T-cell (primary cell): Measurements from ENCODE around the gene PPP1R15A. TPM values are rescaled to one million over a fixed set of nuclear protein-coding genes. Genes with fewer than 3 reads are reported as not detected.

ENCODE experiments used
- ATAC-seq, 4 experiments: fragments of 200-7000 bp in 3 of 4; fragments of 150-1000 bp in 1 of 4; cut with Tn5 transposase; replicated peaks in 1 of 4; 1 replicate in 3 of 4; 2 replicates in 1 of 4; pipeline ENCODE4 v1.10.0; 2021; ENCODE audit warnings: moderate library complexity in 3 of 4, mild to moderate bottlenecking in 2 of 4, moderate number of reproducible peaks in 1 of 4
- CTCF ChIA-PET, 2 donors: fragments of 300-600 bp; sonication (Branson Sonifier 250); formaldehyde crosslinking; loops; one replicate each; lab custom pipeline; 2022; ENCODE audit warnings: antibody characterized with exemption in 2 of 2; lab: Charles Lee
- POLR2A ChIA-PET, 2 donors: fragments of 300-600 bp; sonication (Branson Sonifier 250); formaldehyde crosslinking; loops; one replicate each; lab custom pipeline; 2022; ENCODE audit warnings: antibody characterized with exemption in 2 of 2; lab: Charles Lee
- DNase-seq, 35 experiments: peaks; one replicate each; pipeline versions ENCODE4 v3.0.0 to v3.0.0-alpha.2; 2013 to 2023
- H3K27ac ChIP-seq: one replicate; pipeline ENCODE4 v1.5.1; 2013; ENCODE audit warnings: low read length
- H3K27me3 ChIP-seq, 2 experiments: replicated peaks in 1 of 2; 1 replicate in 1 of 2; 2 replicates in 1 of 2; pipeline versions ENCODE4 v1.6.1 to v1.7.0; 2013; ENCODE audit warnings: low read length in 1 of 2, mixed read lengths in 1 of 2; ENCODE audit not compliant: control insufficient read depth in 2 of 2, insufficient read depth in 2 of 2; ENCODE audit errors: extremely low read depth in 1 of 2
- H3K36me3 ChIP-seq, 2 donors: 1 replicate in 1 of 2; 2 replicates in 1 of 2; pipeline versions ENCODE4 v1.6.1 to v1.7.0; 2013; ENCODE audit warnings: low read length in 1 of 2; ENCODE audit not compliant: control insufficient read depth in 2 of 2, insufficient read depth in 1 of 2; ENCODE audit errors: extremely low read depth in 1 of 2
- H3K4me1 ChIP-seq, 2 experiments: 1 replicate in 1 of 2; 2 replicates in 1 of 2; pipeline versions ENCODE4 v1.6.1 to v1.7.0; 2013; ENCODE audit warnings: low read length in 2 of 2, mixed read lengths in 1 of 2; ENCODE audit not compliant: insufficient read depth in 2 of 2, control insufficient read depth in 1 of 2; ENCODE audit errors: extremely low read depth in 1 of 2
- H3K4me3 ChIP-seq, 2 donors: 1 replicate in 1 of 2; 2 replicates in 1 of 2; pipeline versions ENCODE4 v1.5.1 to v1.7.0; 2013; ENCODE audit warnings: mild to moderate bottlenecking in 2 of 2, low read length in 1 of 2, moderate library complexity in 1 of 2; ENCODE audit not compliant: control insufficient read depth in 1 of 2; ENCODE audit errors: extremely low read depth in 1 of 2
- H3K9me3 ChIP-seq: 2 replicates; pipeline ENCODE4 v1.7.0; 2013
- H3K27ac Mint-ChIP-seq, 2 donors: one replicate each; pipeline ENCODE4 v1.8.0; 2020 to 2021; ENCODE audit warnings: mild to moderate bottlenecking in 2 of 2, mixed read lengths in 2 of 2
- H3K27me3 Mint-ChIP-seq, 2 donors: one replicate each; pipeline ENCODE4 v1.8.0; 2021 to 2022; ENCODE audit warnings: mixed read lengths in 2 of 2
- H3K36me3 Mint-ChIP-seq: one replicate; pipeline ENCODE4 v1.8.0; 2021; ENCODE audit warnings: mixed read lengths
- H3K4me1 Mint-ChIP-seq, 3 donors: one replicate each; pipeline ENCODE4 v1.8.0; 2020 to 2022; ENCODE audit warnings: mixed read lengths in 3 of 3, mild to moderate bottlenecking in 1 of 3
- H3K4me3 Mint-ChIP-seq, 3 donors: one replicate each; pipeline ENCODE4 v1.8.0; 2020 to 2022; ENCODE audit warnings: mild to moderate bottlenecking in 3 of 3, mixed read lengths in 3 of 3, moderate library complexity in 3 of 3
- H3K9me3 Mint-ChIP-seq, 3 donors: one replicate each; pipeline ENCODE4 v1.8.0; 2020 to 2022; ENCODE audit warnings: mixed read lengths in 3 of 3
- WGBS: methylation state at CpG from one replicate; pipeline ENCODE4 v1.1.5; 2013; ENCODE audit warnings: missing lambda C conversion rate; ENCODE audit not compliant: insufficient coverage; 5-methylcytosine and 5-hydroxymethylcytosine counted together
- total RNA-seq, 35 experiments: library from RNA in 6 of 35; stranded (reverse) in 6 of 35; fragments of 120-200 nt in 1 of 35; gene quantifications; one replicate each; pipeline versions ENCODE4 v1.2.1 to v1.2.4 and lab custom pipeline; 2013 to 2026

Gene PPP1R15A
- 100 to 1,000 TPM in 2 of 5 donors, 10 to 100 TPM in 3; 74.4 to 713 (median 93.6) TPM for total RNA-seq
- total RNA-seq (2013), result 244 TPM
- 71.7 to 1,882 (median 350) reads per million in 29 experiments for total RNA-seq (lab: John Stamatoyannopoulos, UW)

DNA sequence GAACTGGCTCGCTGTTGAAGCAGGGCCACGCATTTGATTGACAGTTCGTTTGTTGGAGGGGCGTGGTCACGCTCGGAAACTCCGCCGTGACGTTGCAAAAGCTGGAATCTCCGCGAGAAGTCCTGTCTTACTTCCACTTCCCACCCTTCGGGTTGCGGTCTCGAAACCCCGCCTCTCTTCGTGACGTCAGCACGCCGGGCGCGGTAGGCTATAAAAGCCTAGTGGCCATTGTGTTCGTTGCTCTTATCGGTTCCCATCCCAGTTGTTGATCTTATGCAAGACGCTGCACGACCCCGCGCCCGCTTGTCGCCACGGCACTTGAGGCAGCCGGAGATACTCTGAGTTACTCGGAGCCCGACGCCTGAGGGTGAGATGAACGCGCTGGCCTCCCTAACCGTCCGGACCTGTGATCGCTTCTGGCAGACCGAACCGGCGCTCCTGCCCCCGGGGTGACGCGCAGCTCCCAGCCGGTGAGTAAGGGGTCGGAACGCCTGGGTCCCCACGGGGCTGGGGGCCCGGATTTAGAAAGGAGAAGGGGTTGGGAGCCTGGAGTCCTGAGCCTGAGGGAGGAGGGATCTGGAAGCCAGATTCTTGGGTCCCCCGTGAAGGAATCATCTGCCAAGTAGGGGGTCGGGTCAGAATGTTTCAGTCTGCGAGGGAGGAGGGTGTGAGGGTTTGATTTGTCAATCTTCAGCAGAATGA is at the start of gene PPP1R15A:
TSS of gene PPP1R15A (plus strand) at position 240 of the 702 bp plus-strand sequence. CDS start 813 bp downstream, outside the sequence.
- Histone ChIP-seq H3K4me3 (peak within 1 kb of the TSS; percentile 81 to 99), H3K27me3 (peaks cover 0 to 11% of the 10 kb centered on the region in 2 experiments), H3K9me3 (no peaks in the 10 kb centered on the region), H3K4me1 (peaks cover 18 to 42% of the 10 kb centered on the region in 2 experiments), H3K27ac (peak within 1 kb of the TSS; percentile 98), H3K36me3 (peaks cover 3 to 26% of the 10 kb centered on the region in 2 donors)
- peaks cover 0 to 2% of the 10 kb centered on the region in 2 donors for H3K27me3 Mint-ChIP-seq
- H3K9me3 Mint-ChIP-seq, result no peaks in the 10 kb centered on the region
- peaks cover 33% of the 10 kb centered on the region for H3K36me3 Mint-ChIP-seq
- H3K27ac Mint-ChIP-seq, result peak within 1 kb of the TSS; percentile 99 to 100
- peak within 1 kb of the TSS; percentile 98 to 100 (median 99) for H3K4me3 Mint-ChIP-seq
- POLR2A ChIA-PET, result interaction anchor here (0.5 to 1.2 kb wide), 6 partner anchors 10 to 121 kb away, joined by 3 to 5 read pairs (median 4); partner anchors contain the start of genes GYS1 (in 1 of the 2), NUCB1 (in 1 of the 2) and RUVBL2 (in 1 of the 2)
- ATAC-seq, result peak; percentile 52 to 59 (median 57)
- under 1% methylated on average over 50 of the region's 53 CpGs for WGBS
- H3K4me1 Mint-ChIP-seq, result peaks cover 34 to 48% (median 40%) of the 10 kb centered on the region in 3 donors
- CTCF ChIA-PET, result interaction anchor here in 1 of 2 donors (0.5 to 1.0 kb wide), 4 partner anchors 14 to 231 kb away, joined by 3 to 5 read pairs (median 4); no protein-coding TSS in a partner anchor
- peak; percentile 90 to 100 (median 97) for DNase-seq

DNA sequence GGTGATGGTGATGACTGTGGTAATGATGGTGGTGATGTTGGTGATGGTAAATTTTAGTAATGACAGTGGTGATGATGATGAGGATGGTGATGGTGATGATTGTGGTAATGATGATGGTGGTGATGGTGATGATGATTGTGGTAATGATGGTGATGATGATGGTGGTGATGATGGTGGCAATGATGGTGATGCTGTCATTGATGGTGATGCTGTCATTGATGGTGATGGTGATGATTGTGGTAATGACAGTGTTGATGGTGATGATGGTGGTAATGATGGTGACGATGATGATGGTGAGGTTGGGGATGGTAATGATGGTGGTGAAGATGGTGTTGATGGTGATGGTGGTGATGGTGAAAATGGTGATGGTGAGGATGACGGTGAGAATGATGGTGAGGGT is 49.7 kb upstream of the PPP1R15A start:
- Mint-ChIP-seq H3K4me3 (no peak overlapping the region), H3K9me3 (no peaks in the 10 kb centered on the region), H3K4me1 (no peaks in the 10 kb centered on the region), H3K36me3 (no peaks in the 10 kb centered on the region), H3K27ac (no peak overlapping the region), H3K27me3 (no peaks in the 10 kb centered on the region)
- no peak overlapping the region for H3K4me3 ChIP-seq
- 93% methylated on average over 2 of the region's 2 CpGs for WGBS
- no peaks in the 10 kb centered on the region for H3K27me3 ChIP-seq
- ChIA-PET POLR2A (no interaction called here), CTCF (interaction anchor here (0.5 kb wide), 2 partner anchors 71 to 1764 kb away, joined by 3 to 4 read pairs; no protein-coding TSS in a partner anchor)
- ATAC-seq, result no peak
- H3K36me3 ChIP-seq, result no peaks in the 10 kb centered on the region
- DNase-seq, result no peak
- no peak overlapping the region for H3K27ac ChIP-seq
- H3K9me3 ChIP-seq, result no peaks in the 10 kb centered on the region
- no peaks in the 10 kb centered on the region for H3K4me1 ChIP-seq

DNA sequence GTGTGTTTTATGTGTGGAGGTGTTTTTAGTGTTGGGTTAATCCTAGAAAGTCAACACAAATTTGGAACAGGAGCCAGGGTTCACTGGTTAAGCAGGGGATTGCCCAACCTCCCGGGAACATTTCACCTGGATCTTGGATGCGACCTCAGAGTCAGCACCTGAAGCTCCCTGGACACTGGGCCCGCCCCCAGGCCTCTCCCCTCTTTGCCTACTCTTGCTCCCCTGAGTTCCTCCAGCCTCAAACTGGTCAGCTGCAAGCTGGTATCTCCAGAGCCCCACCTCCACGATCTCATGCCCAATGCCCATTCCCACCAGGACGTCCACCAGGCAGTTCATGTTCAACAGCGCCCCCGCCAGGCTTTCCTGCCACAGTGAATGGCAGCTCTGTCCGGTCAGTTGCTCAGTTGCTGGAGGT is 45.6 kb upstream of the PPP1R15A start:
- H3K9me3 Mint-ChIP-seq, result no peaks in the 10 kb centered on the region
- Histone ChIP-seq H3K27ac (no peak overlapping the region), H3K27me3 (peaks cover 0 to 3% of the 10 kb centered on the region in 2 experiments), H3K36me3 (no peaks in the 10 kb centered on the region), H3K9me3 (no peaks in the 10 kb centered on the region), H3K4me3 (no peak overlapping the region), H3K4me1 (no peaks in the 10 kb centered on the region)
- WGBS, result 81% methylated on average over 3 of the region's 8 CpGs
- H3K4me3 Mint-ChIP-seq, result no peak overlapping the region
- H3K36me3 Mint-ChIP-seq, result no peaks in the 10 kb centered on the region
- POLR2A ChIA-PET, result no interaction called here
- H3K4me1 Mint-ChIP-seq, result no peaks in the 10 kb centered on the region
- H3K27ac Mint-ChIP-seq, result no peak overlapping the region
- H3K27me3 Mint-ChIP-seq, result peaks cover 3% of the 10 kb centered on the region in 2 donors
- ATAC-seq (no peak), DNase-seq (no peak)
- CTCF ChIA-PET, result interaction anchor here in 1 of 2 donors (1.2 to 1.8 kb wide), 2 partner anchors 16 to 17 kb away, joined by 5 read pairs; no protein-coding TSS in a partner anchor

DNA sequence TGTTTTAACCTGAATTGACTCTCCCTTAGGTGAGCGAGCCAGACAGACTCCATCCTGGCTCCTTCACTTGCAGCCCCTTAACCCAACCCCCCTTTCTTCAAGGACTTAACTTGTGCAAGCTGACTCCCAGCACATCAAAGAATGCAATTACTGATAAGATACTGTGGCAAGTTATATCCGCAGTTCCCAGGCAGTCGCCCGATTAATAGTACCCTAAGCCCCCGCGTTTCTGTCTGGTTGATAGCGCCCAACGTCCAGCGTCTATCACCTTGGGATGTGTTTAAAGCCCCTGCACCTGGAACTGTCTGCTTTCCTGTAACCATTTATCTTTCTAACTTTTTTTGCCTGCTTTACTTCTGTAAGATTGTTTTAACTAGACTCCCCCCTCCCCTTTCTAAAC is 42.1 kb upstream of the PPP1R15A start:
- DNase-seq, result no peak
- Mint-ChIP-seq H3K36me3 (no peaks in the 10 kb centered on the region), H3K27ac (no peak overlapping the region), H3K4me1 (peaks cover 0 to 4% (median 0%) of the 10 kb centered on the region in 3 donors), H3K27me3 (peaks cover 3% of the 10 kb centered on the region in 2 donors), H3K9me3 (no peaks in the 10 kb centered on the region), H3K4me3 (no peak overlapping the region)
- Histone ChIP-seq H3K27ac (no peak overlapping the region), H3K27me3 (peaks cover 0 to 9% of the 10 kb centered on the region in 2 experiments), H3K4me1 (peaks cover 0 to under 1% of the 10 kb centered on the region in 2 experiments), H3K36me3 (no peaks in the 10 kb centered on the region), H3K4me3 (no peak overlapping the region), H3K9me3 (no peaks in the 10 kb centered on the region)
- ATAC-seq, result no peak
- POLR2A ChIA-PET, result no interaction called here
- CTCF ChIA-PET, result interaction anchor here (0.7 to 1.0 kb wide), 2 partner anchors 12 to 13 kb away, joined by 3 to 8 read pairs; no protein-coding TSS in a partner anchor
- WGBS, result 92% methylated on average over 9 of the region's 9 CpGs

DNA sequence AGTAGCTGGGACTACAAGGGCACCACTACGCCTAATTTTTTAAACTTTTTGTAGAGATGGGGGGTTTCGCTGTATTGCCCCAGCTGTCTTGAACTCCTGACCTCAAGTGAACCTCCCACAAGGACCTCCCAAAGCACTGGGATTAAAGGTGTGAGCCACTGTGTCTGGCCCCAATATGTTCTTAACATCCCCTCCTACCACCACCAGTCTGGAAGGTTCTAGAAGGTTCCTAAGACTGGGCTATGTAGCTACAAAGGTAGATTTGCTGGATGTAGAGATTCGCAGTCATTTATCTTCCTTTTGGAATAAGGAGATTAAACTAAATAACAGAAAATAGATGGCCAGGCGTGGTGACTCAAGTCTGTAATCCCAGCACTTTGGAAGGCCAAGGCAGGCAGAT is 41.3 kb upstream of the PPP1R15A start:
- DNase-seq, result no peak
- Histone ChIP-seq H3K36me3 (no peaks in the 10 kb centered on the region), H3K9me3 (no peaks in the 10 kb centered on the region), H3K4me3 (no peak overlapping the region), H3K4me1 (peaks cover 0 to 9% of the 10 kb centered on the region in 2 experiments), H3K27me3 (peaks cover 0 to 17% of the 10 kb centered on the region in 2 experiments), H3K27ac (no peak overlapping the region)
- ChIA-PET POLR2A (no interaction called here), CTCF (interaction anchor here in 1 of 2 donors (1.0 kb wide), 2 partner anchors 12 to 37 kb away, joined by 3 read pairs; no protein-coding TSS in a partner anchor)
- ATAC-seq, result no peak
- Mint-ChIP-seq H3K9me3 (no peaks in the 10 kb centered on the region), H3K27me3 (peaks cover 3 to 7% of the 10 kb centered on the region in 2 donors), H3K4me3 (no peak overlapping the region), H3K4me1 (peaks cover 6 to 10% (median 6%) of the 10 kb centered on the region in 3 donors), H3K27ac (no peak overlapping the region), H3K36me3 (no peaks in the 10 kb centered on the region)
- WGBS, result 80% methylated on average over 1 of the region's 4 CpGs

DNA sequence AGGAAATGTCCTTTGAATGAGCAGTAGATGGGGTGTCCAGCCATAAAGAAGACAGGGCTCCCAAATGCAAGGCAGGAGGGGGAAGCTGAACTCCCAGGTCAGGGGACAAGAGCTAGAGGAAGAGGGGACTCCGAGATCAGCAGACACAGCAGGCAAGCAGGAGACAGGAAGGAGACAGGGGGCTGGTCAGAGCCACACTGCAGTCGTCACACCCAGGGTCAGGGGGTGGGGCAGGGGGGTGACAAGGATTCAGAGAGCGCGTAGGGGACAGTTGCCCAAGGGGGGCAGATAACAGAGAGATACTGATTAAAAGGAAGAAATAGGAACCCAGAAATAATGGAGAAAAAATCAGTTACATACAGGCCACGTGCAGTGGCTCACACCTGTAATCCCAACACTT is 39.2 kb upstream of the PPP1R15A start:
- Mint-ChIP-seq H3K36me3 (no peaks in the 10 kb centered on the region), H3K4me1 (peaks cover 18 to 25% (median 19%) of the 10 kb centered on the region in 3 donors), H3K27ac (no peak overlapping the region), H3K4me3 (peak overlapping the region in 1 of 3 donors; percentile 9), H3K9me3 (no peaks in the 10 kb centered on the region), H3K27me3 (peaks cover 3 to 14% of the 10 kb centered on the region in 2 donors)
- Histone ChIP-seq H3K36me3 (no peaks in the 10 kb centered on the region), H3K4me3 (no peak overlapping the region), H3K27me3 (peaks cover 0 to 37% of the 10 kb centered on the region in 2 experiments), H3K9me3 (no peaks in the 10 kb centered on the region), H3K27ac (no peak overlapping the region), H3K4me1 (peaks cover 3 to 28% of the 10 kb centered on the region in 2 experiments)
- ATAC-seq, result no peak
- ChIA-PET POLR2A (no interaction called here), CTCF (no interaction called here)
- WGBS, result 56% methylated on average over 2 of the region's 5 CpGs
- DNase-seq, result no peak
